SK-N-SH (cell line): ENCODE data around the gene SPINK8. TPM values are rescaled to one million over a fixed set of nuclear protein-coding genes. Genes with fewer than 3 reads are reported as not detected.
A peak's percentile ranks its signal among the peaks of the same experiment; 100 is the strongest.

ENCODE experiments used
- CTCF ChIA-PET: fragments of 300-600, 350-600 bp; formaldehyde crosslinking; extraction: SDS; loops from one replicate; lab custom pipeline; 2021; lab: Yijun Ruan, JAX
- POLR2A ChIA-PET: fragments of 350-600 bp; sonication (Branson Sonifier 250); formaldehyde crosslinking; extraction: SDS; loops from one replicate; lab custom pipeline; 2020; ENCODE audit warnings: antibody characterized with exemption, inconsistent platforms; lab: Yijun Ruan, JAX
- DNase-seq: peaks from one replicate; pipeline ENCODE4 v3.0.0; 2012
- H2AFZ ChIP-seq: fragments of 200-600 bp; sonication (generic); 2 replicates; pipeline ENCODE4 v1.8.1; 2016; ENCODE audit warnings: antibody characterized with exemption, mild to moderate bottlenecking, low read depth
- H3F3A ChIP-seq: fragments of 200-600 bp; sonication (generic); replicated peaks from 2 replicates; pipeline ENCODE3; 2016; ENCODE audit warnings: antibody characterized with exemption, mild to moderate bottlenecking; ENCODE audit not compliant: insufficient read depth
- H3K27ac ChIP-seq, 2 experiments: fragments of 200-500 bp in 1 of 2; fragments of 200-600 bp in 1 of 2; sonication (Bioruptor generic) in 1 of 2; sonication (generic), shearing (Covaris generic) in 1 of 2; 2 replicates each; pipeline versions ENCODE4 v1.5.1 to v1.6.1; 2014 to 2016; ENCODE audit warnings: low read depth in 2 of 2, inconsistent platforms in 1 of 2, low read length in 1 of 2, mild to moderate bottlenecking in 1 of 2, mixed read lengths in 1 of 2
- H3K27me3 ChIP-seq: fragments of 200-600 bp; sonication (generic), shearing (Covaris generic); 2 replicates; pipeline ENCODE4 v1.6.1; 2016; ENCODE audit warnings: mixed run types; ENCODE audit not compliant: insufficient read depth
- H3K36me3 ChIP-seq, 2 experiments: fragments of 200-500 bp in 1 of 2; fragments of 200-600 bp in 1 of 2; sonication (Bioruptor generic) in 1 of 2; sonication (generic) in 1 of 2; replicated peaks in 1 of 2; 2 replicates each; pipeline versions ENCODE3 to v1.5.1; 2014 to 2016; ENCODE audit warnings: low read length in 1 of 2, mild to moderate bottlenecking in 1 of 2; ENCODE audit not compliant: insufficient read depth in 2 of 2, control insufficient read depth in 1 of 2
- H3K4me1 ChIP-seq, 2 experiments: fragments of 200-500 bp in 1 of 2; fragments of 200-600 bp in 1 of 2; sonication (Bioruptor generic) in 1 of 2; sonication (generic), shearing (Covaris generic) in 1 of 2; 2 replicates each; pipeline versions ENCODE4 v1.5.1 to v1.6.1; 2014 to 2016; ENCODE audit warnings: low read depth in 1 of 2, low read length in 1 of 2, mixed run types in 1 of 2; ENCODE audit not compliant: insufficient read depth in 2 of 2, control insufficient read depth in 1 of 2
- H3K4me2 ChIP-seq: fragments of 200-600 bp; sonication (generic), shearing (Covaris generic); 2 replicates; pipeline ENCODE4 v1.6.1; 2017; ENCODE audit warnings: mixed run types
- H3K4me3 ChIP-seq, 2 experiments: fragments of 200-500 bp in 1 of 2; fragments of 200-600 bp in 1 of 2; sonication (Bioruptor generic) in 1 of 2; sonication (generic), shearing (Covaris generic) in 1 of 2; 2 replicates each; pipeline versions ENCODE4 v1.5.1 to v1.8.1; 2014 to 2016; ENCODE audit warnings: low read depth in 2 of 2, inconsistent platforms in 1 of 2, low read length in 1 of 2, mild to moderate bottlenecking in 1 of 2, mixed read lengths in 1 of 2, moderate library complexity in 1 of 2
- H3K79me2 ChIP-seq: fragments of 200-600 bp; sonication (generic); 2 replicates; pipeline ENCODE4 v1.8.1; 2017; ENCODE audit warnings: mild to moderate bottlenecking; ENCODE audit not compliant: insufficient read depth
- H3K9ac ChIP-seq: fragments of 200-600 bp; sonication (generic); 2 replicates; pipeline ENCODE4 v1.6.1; 2017; ENCODE audit warnings: mixed run types
- H3K9me2 ChIP-seq: fragments of 200-600 bp; sonication (generic); 2 replicates; pipeline ENCODE4 v1.6.1; 2017; ENCODE audit warnings: mixed run types
- H3K9me3 ChIP-seq: fragments of 200-600 bp; sonication (generic); 2 replicates; pipeline ENCODE4 v1.6.1; 2017; ENCODE audit warnings: mixed run types, mild to moderate bottlenecking, moderate library complexity
- H4K20me1 ChIP-seq: fragments of 200-600 bp; sonication (generic); 2 replicates; pipeline ENCODE4 v1.6.1; 2017; ENCODE audit warnings: mild to moderate bottlenecking, mixed run types; ENCODE audit not compliant: insufficient read depth
- CHD2 ChIP-seq: fragments of 150-350 bp; IDR thresholded peaks from 2 replicates; pipeline ENCODE4 v1.6.1; 2018; ENCODE audit warnings: low read length; ENCODE audit not compliant: partially characterized antibody
- ELF1 ChIP-seq: IDR thresholded peaks from 2 replicates; pipeline ENCODE4 v1.4.0; 2012
- EZH2phosphoT487 ChIP-seq: fragments of 200-600 bp; sonication (generic); IDR thresholded peaks from 2 replicates; pipeline ENCODE4 v1.6.1; 2017; ENCODE audit warnings: low read depth, mixed run types, mild to moderate bottlenecking, antibody characterized with exemption, moderate library complexity, borderline replicate concordance
- FOSL2 ChIP-seq: IDR thresholded peaks from 2 replicates; pipeline ENCODE4 v1.4.0; 2012; ENCODE audit warnings: low read depth, mild to moderate bottlenecking, moderate library complexity, borderline replicate concordance
- FOXM1 ChIP-seq: IDR thresholded peaks from 2 replicates; pipeline ENCODE4 v1.4.0; 2012; ENCODE audit warnings: low read depth, mild to moderate bottlenecking
- GABPA ChIP-seq: IDR thresholded peaks from 2 replicates; pipeline ENCODE4 v1.4.0; 2012; ENCODE audit warnings: low read depth, mild to moderate bottlenecking
- JUND ChIP-seq: IDR thresholded peaks from 2 replicates; pipeline ENCODE4 v1.4.0; 2012
- MEF2A ChIP-seq: IDR thresholded peaks from 2 replicates; pipeline ENCODE4 v1.4.0; 2012; ENCODE audit warnings: low read depth, borderline replicate concordance
- NFIC ChIP-seq: IDR thresholded peaks from 2 replicates; pipeline ENCODE4 v1.4.0; 2012; ENCODE audit warnings: borderline replicate concordance
- NRF1 ChIP-seq: IDR thresholded peaks from 2 replicates; pipeline ENCODE4 v1.6.1; 2012; ENCODE audit warnings: low read depth, mild to moderate bottlenecking, low read length
- POLR2AphosphoS5 ChIP-seq: IDR thresholded peaks from 2 replicates; pipeline ENCODE4 v1.6.1; 2012; ENCODE audit warnings: low read depth, low read length
- RAD21 ChIP-seq: IDR thresholded peaks from 2 replicates; pipeline ENCODE4 v1.6.1; 2012; ENCODE audit warnings: mild to moderate bottlenecking, low read length
- RCOR1 ChIP-seq: fragments of 150-350 bp; IDR thresholded peaks from 2 replicates; pipeline ENCODE4 v1.6.1; 2017; ENCODE audit warnings: antibody characterized with exemption, low read length
- RFX5 ChIP-seq: IDR thresholded peaks from 2 replicates; pipeline ENCODE4 v1.6.1; 2012; ENCODE audit warnings: mild to moderate bottlenecking, improper control_type of control experiment, low read length
- RXRA ChIP-seq: IDR thresholded peaks from 2 replicates; pipeline ENCODE4 v1.4.0; 2012; ENCODE audit warnings: low read depth, mild to moderate bottlenecking, borderline replicate concordance
- SIN3A ChIP-seq: IDR thresholded peaks from 2 replicates; pipeline ENCODE4 v1.6.1; 2012; ENCODE audit warnings: low read depth, mild to moderate bottlenecking, low read length, moderate library complexity, borderline replicate concordance
- TCF12 ChIP-seq: IDR thresholded peaks from 2 replicates; pipeline ENCODE4 v1.4.0; 2012
- TEAD4 ChIP-seq: IDR thresholded peaks from 2 replicates; pipeline ENCODE4 v1.4.0; 2012; ENCODE audit warnings: mild to moderate bottlenecking, borderline replicate concordance; ENCODE audit not compliant: insufficient read depth
- YY1 ChIP-seq: IDR thresholded peaks from 2 replicates; pipeline ENCODE4 v1.4.0; 2012; ENCODE audit warnings: low read depth, mild to moderate bottlenecking
- WGBS: methylation state at CpG from one replicate; pipeline ENCODE4 v1.1.6; 2017; ENCODE audit warnings: low lambda C conversion rate; 5-methylcytosine and 5-hydroxymethylcytosine counted together
- polyA plus RNA-seq, 3 experiments: library from polyadenylated mRNA; depleted of rRNA; stranded (reverse); fragments of >200 nt; gene quantifications; 2 replicates each; pipeline ENCODE4 v1.2.3, GENCODE V29; 2012
- TF ChIP-seq, protein P1 (sequence below): IDR thresholded peaks from 2 replicates; pipeline ENCODE4 v1.4.0; 2012; ENCODE audit warnings: low read depth, borderline replicate concordance
- TF ChIP-seq, protein P2 (sequence below): IDR thresholded peaks from 2 replicates; pipeline ENCODE4 v1.4.0; 2012; ENCODE audit warnings: low read depth, borderline replicate concordance
- TF ChIP-seq, protein P3 (sequence below): fragments of 150-350 bp; IDR thresholded peaks from 2 replicates; pipeline ENCODE4 v1.6.1; 2016; ENCODE audit warnings: mild to moderate bottlenecking, low read depth, low read length
- TF ChIP-seq, protein P4 (sequence below): fragments of 150-350 bp; IDR thresholded peaks from 2 replicates; pipeline ENCODE4 v1.6.1; 2017; ENCODE audit warnings: antibody characterized with exemption, low read length, low read depth, borderline replicate concordance
- TF ChIP-seq, protein P5 (sequence below): IDR thresholded peaks from 2 replicates; pipeline ENCODE4; 2012
- TF ChIP-seq, protein P6 (sequence below): IDR thresholded peaks from 2 replicates; pipeline ENCODE4 v1.4.0; 2012; ENCODE audit warnings: low read depth
- TF ChIP-seq, protein P7 (sequence below): IDR thresholded peaks from 2 replicates; pipeline ENCODE4 v1.6.1; 2012; ENCODE audit warnings: mild to moderate bottlenecking, low read depth, low read length, moderate library complexity

SPINK8 gene
- polyA plus RNA-seq, 1 of the 3 experiments (the other 2 are of a cell fraction), result not detected

DNA sequence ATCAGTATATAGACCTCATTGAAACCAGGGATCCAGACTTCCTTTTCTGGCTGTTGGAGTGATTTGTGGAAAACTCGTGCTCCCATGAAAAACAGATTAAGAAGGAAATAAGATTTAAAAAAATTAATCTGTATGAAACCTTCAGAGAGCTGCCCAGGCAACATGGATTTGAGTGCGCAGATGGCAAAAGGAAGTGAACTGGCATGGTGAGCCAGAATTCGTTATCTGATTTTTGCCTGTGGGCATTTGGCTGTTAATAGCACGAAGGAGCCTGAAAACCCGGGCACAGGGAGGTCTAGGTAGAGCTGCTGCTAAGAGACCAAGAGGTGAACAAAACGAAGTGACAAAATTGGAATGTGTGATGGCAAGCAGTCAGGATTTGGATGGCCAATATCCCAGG is 19.1 kb upstream of the SPINK8 start:
- H3K36me3 ChIP-seq, result no peaks in the 10 kb centered on the region
- no peaks in the 10 kb centered on the region for H3K79me2 ChIP-seq
- peak; percentile 64 for DNase-seq
- peaks cover 0 to 29% of the 10 kb centered on the region in 2 experiments; a peak in 2 of 4 replicates for H3K4me1 ChIP-seq
- H3K9me3 ChIP-seq, result no peaks in the 10 kb centered on the region
- H3K9me2 ChIP-seq, result no peaks in the 10 kb centered on the region
- H3K27me3 ChIP-seq, result no peaks in the 10 kb centered on the region
- ChIA-PET POLR2A (interaction anchor here (1.1 to 1.2 kb wide), 2 partner anchors 14 to 76 kb away, joined by 3 to 4 read pairs; no protein-coding TSS in a partner anchor), CTCF (interaction anchor here (3.5 to 3.8 kb wide), 2 partner anchors 48 to 84 kb away, joined by 20 to 31 read pairs; no protein-coding TSS in a partner anchor)
- no peaks in the 10 kb centered on the region for H3F3A ChIP-seq
- H3K27ac ChIP-seq, result peak overlapping the region in 1 of 2 experiments; percentile 97; a peak in 2 of 4 replicates
- WGBS, result 13% methylated on average over 6 of the region's 6 CpGs
- no peak overlapping the region for H3K4me2 ChIP-seq
- H3K9ac ChIP-seq, result no peak overlapping the region
- H4K20me1 ChIP-seq, result no peaks in the 10 kb centered on the region
- no peak overlapping the region for H3K4me3 ChIP-seq
- no peak overlapping the region for H2AFZ ChIP-seq
- TF ChIP-seq NRF1 (no peak), MEF2A (no peak), CHD2 (peak; percentile 79), EZH2phosphoT487 (no peak), JUND (no peak), TCF12 (no peak), NFIC (no peak), YY1 (no peak), RAD21 (peak; percentile 36), RCOR1 (peak; percentile 86; the same call in 1 of the 2 replicates), RFX5 (no peak), RXRA (no peak), POLR2AphosphoS5 (no peak), SIN3A (no peak), TEAD4 (no peak), ELF1 (no peak), FOSL2 (no peak), FOXM1 (no peak), GABPA (no peak)
- TF ChIP-seq, protein P1, sequence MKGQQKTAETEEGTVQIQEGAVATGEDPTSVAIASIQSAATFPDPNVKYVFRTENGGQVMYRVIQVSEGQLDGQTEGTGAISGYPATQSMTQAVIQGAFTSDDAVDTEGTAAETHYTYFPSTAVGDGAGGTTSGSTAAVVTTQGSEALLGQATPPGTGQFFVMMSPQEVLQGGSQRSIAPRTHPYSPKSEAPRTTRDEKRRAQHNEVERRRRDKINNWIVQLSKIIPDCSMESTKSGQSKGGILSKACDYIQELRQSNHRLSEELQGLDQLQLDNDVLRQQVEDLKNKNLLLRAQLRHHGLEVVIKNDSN, result no peak
- TF ChIP-seq, protein P2, sequence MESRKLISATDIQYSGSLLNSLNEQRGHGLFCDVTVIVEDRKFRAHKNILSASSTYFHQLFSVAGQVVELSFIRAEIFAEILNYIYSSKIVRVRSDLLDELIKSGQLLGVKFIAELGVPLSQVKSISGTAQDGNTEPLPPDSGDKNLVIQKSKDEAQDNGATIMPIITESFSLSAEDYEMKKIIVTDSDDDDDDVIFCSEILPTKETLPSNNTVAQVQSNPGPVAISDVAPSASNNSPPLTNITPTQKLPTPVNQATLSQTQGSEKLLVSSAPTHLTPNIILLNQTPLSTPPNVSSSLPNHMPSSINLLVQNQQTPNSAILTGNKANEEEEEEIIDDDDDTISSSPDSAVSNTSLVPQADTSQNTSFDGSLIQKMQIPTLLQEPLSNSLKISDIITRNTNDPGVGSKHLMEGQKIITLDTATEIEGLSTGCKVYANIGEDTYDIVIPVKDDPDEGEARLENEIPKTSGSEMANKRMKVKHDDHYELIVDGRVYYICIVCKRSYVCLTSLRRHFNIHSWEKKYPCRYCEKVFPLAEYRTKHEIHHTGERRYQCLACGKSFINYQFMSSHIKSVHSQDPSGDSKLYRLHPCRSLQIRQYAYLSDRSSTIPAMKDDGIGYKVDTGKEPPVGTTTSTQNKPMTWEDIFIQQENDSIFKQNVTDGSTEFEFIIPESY, result no peak
- TF ChIP-seq, protein P3, sequence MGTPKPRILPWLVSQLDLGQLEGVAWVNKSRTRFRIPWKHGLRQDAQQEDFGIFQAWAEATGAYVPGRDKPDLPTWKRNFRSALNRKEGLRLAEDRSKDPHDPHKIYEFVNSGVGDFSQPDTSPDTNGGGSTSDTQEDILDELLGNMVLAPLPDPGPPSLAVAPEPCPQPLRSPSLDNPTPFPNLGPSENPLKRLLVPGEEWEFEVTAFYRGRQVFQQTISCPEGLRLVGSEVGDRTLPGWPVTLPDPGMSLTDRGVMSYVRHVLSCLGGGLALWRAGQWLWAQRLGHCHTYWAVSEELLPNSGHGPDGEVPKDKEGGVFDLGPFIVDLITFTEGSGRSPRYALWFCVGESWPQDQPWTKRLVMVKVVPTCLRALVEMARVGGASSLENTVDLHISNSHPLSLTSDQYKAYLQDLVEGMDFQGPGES, result no peak
- TF ChIP-seq, protein P4, sequence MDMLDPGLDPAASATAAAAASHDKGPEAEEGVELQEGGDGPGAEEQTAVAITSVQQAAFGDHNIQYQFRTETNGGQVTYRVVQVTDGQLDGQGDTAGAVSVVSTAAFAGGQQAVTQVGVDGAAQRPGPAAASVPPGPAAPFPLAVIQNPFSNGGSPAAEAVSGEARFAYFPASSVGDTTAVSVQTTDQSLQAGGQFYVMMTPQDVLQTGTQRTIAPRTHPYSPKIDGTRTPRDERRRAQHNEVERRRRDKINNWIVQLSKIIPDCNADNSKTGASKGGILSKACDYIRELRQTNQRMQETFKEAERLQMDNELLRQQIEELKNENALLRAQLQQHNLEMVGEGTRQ, result no peak
- TF ChIP-seq, protein P5, sequence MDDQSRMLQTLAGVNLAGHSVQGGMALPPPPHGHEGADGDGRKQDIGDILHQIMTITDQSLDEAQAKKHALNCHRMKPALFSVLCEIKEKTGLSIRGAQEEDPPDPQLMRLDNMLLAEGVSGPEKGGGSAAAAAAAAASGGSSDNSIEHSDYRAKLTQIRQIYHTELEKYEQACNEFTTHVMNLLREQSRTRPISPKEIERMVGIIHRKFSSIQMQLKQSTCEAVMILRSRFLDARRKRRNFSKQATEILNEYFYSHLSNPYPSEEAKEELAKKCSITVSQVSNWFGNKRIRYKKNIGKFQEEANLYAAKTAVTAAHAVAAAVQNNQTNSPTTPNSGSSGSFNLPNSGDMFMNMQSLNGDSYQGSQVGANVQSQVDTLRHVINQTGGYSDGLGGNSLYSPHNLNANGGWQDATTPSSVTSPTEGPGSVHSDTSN, result no peak
- TF ChIP-seq, protein P6, sequence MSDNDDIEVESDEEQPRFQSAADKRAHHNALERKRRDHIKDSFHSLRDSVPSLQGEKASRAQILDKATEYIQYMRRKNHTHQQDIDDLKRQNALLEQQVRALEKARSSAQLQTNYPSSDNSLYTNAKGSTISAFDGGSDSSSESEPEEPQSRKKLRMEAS, result no peak
- TF ChIP-seq, protein P7, sequence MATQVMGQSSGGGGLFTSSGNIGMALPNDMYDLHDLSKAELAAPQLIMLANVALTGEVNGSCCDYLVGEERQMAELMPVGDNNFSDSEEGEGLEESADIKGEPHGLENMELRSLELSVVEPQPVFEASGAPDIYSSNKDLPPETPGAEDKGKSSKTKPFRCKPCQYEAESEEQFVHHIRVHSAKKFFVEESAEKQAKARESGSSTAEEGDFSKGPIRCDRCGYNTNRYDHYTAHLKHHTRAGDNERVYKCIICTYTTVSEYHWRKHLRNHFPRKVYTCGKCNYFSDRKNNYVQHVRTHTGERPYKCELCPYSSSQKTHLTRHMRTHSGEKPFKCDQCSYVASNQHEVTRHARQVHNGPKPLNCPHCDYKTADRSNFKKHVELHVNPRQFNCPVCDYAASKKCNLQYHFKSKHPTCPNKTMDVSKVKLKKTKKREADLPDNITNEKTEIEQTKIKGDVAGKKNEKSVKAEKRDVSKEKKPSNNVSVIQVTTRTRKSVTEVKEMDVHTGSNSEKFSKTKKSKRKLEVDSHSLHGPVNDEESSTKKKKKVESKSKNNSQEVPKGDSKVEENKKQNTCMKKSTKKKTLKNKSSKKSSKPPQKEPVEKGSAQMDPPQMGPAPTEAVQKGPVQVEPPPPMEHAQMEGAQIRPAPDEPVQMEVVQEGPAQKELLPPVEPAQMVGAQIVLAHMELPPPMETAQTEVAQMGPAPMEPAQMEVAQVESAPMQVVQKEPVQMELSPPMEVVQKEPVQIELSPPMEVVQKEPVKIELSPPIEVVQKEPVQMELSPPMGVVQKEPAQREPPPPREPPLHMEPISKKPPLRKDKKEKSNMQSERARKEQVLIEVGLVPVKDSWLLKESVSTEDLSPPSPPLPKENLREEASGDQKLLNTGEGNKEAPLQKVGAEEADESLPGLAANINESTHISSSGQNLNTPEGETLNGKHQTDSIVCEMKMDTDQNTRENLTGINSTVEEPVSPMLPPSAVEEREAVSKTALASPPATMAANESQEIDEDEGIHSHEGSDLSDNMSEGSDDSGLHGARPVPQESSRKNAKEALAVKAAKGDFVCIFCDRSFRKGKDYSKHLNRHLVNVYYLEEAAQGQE, result no peak
